Cardiac muscle cell (in vitro differentiated cells and primary cell): ENCODE measurements around the gene MYG1. TPM values are rescaled to one million over a fixed set of nuclear protein-coding genes. Genes with fewer than 3 reads are reported as not detected.

ENCODE experiments used
- DNase-seq, 2 donors: peaks; one replicate each; pipeline versions ENCODE4 v3.0.0 to v3.0.0-alpha.2; 2010 to 2017; ENCODE audit warnings: low read depth in 1 of 2, low spot score in 1 of 2
- H3K27ac ChIP-seq: fragments of 200-600 bp; sonication (generic); 2 replicates; pipeline ENCODE4 v1.5.1; 2016
- H3K27me3 ChIP-seq: fragments of 200-600 bp; sonication (generic); 2 replicates; pipeline ENCODE4 v1.6.0; 2016; ENCODE audit warnings: control low read depth
- H3K36me3 ChIP-seq: fragments of 200-600 bp; sonication (generic); 2 replicates; pipeline ENCODE4 v1.5.1; 2016; ENCODE audit warnings: control low read depth
- H3K4me1 ChIP-seq: fragments of 200-600 bp; sonication (generic); 2 replicates; pipeline ENCODE4 v1.8.1; 2017; ENCODE audit warnings: low read depth, mild to moderate bottlenecking, mixed run types
- H3K4me3 ChIP-seq: fragments of 200-600 bp; sonication (generic); 2 replicates; pipeline ENCODE4 v1.5.1; 2016; ENCODE audit warnings: mild to moderate bottlenecking
- H3K9me3 ChIP-seq: fragments of 200-600 bp; sonication (generic); 2 replicates; pipeline ENCODE4 v1.5.1; 2017; ENCODE audit warnings: low read depth, mild to moderate bottlenecking, control low read depth
- CTCF ChIP-seq: IDR thresholded peaks from 2 replicates; pipeline ENCODE4 v1.5.1; 2012; ENCODE audit warnings: low read depth, mild to moderate bottlenecking, low read length
- polyA plus RNA-seq: library from polyadenylated mRNA; unstranded; fragments of >200 nt; fragmentation: Nextera tagmentation; extraction: Ambion mirVana; gene quantifications from 2 replicates; pipeline ENCODE4 v1.2.1, GENCODE V29; 2016
- total RNA-seq: library from RNA; depleted of rRNA; stranded (reverse); fragments of >200 nt; gene quantifications from 2 replicates; pipeline ENCODE4 v1.2.3, GENCODE V29; 2016

Gene MYG1
- total and polyA plus RNA-seq, 2 experiments from 2014 or later = 71.0 to 75.4 TPM

- Histone ChIP-seq H3K4me3 (no peak overlapping the region), H3K27ac (no peak overlapping the region), H3K27me3 (no peaks in the 10 kb centered on the region), H3K9me3 (no peaks in the 10 kb centered on the region), H3K36me3 (peaks cover 5% of the 10 kb centered on the region), H3K4me1 (no peaks in the 10 kb centered on the region)
- no peak for DNase-seq
- no peak for TF ChIP-seq CTCF
Observed at GRCh38 chr12:53277981-53278380, 21.5 kb upstream of the MYG1 start.

GRCh38 chr12:53279283-53279869 lies 20.1 kb upstream of the MYG1 start:
- DNase-seq = no peak
- H3K4me3 ChIP-seq = no peak overlapping the region
- no peaks in the 10 kb centered on the region for H3K9me3 ChIP-seq
- H3K36me3 ChIP-seq = peaks cover 5% of the 10 kb centered on the region
- no peak for TF ChIP-seq CTCF
- H3K4me1 ChIP-seq = no peaks in the 10 kb centered on the region
- H3K27ac ChIP-seq = no peak overlapping the region
- no peaks in the 10 kb centered on the region for H3K27me3 ChIP-seq

GRCh38 chr12:53279888-53280498 lies 19.5 kb upstream of the MYG1 start:
- Histone ChIP-seq H3K9me3 (no peaks in the 10 kb centered on the region), H3K27me3 (no peaks in the 10 kb centered on the region), H3K4me3 (no peak overlapping the region), H3K4me1 (no peaks in the 10 kb centered on the region), H3K36me3 (peaks cover 5% of the 10 kb centered on the region), H3K27ac (no peak overlapping the region)
- TF ChIP-seq CTCF = no peak
- DNase-seq = no peak

- Histone ChIP-seq H3K4me1 (no peaks in the 10 kb centered on the region), H3K27me3 (no peaks in the 10 kb centered on the region), H3K4me3 (no peak overlapping the region), H3K27ac (no peak overlapping the region), H3K36me3 (peaks cover 5% of the 10 kb centered on the region), H3K9me3 (no peaks in the 10 kb centered on the region)
- DNase-seq = no peak
- TF ChIP-seq CTCF = no peak
Observed at GRCh38 chr12:53286448-53286847, 13.0 kb upstream of the MYG1 start.

- no peaks in the 10 kb centered on the region for H3K27me3 ChIP-seq
- H3K27ac ChIP-seq = no peak overlapping the region
- no peaks in the 10 kb centered on the region for H3K4me1 ChIP-seq
- TF ChIP-seq CTCF = peak; percentile 59
- H3K9me3 ChIP-seq = no peaks in the 10 kb centered on the region
- H3K4me3 ChIP-seq = no peak overlapping the region
- no peaks in the 10 kb centered on the region for H3K36me3 ChIP-seq
- peak; percentile 68 to 73 for DNase-seq
Observed at GRCh38 chr12:53287741-53288216, 11.7 kb upstream of the MYG1 start.
